ENCODE data around the gene EEF1AKMT4.

EEF1AKMT4 gene

GRCh38 chr3:184299488-184300377 lies 50.3 kb downstream of the EEF1AKMT4 start:
- DNase-seq (ENCODE audit: low read depth) = no peak

- no peak for DNase-seq (ENCODE audit: low read depth)
These were observed 50.9 kb downstream of the EEF1AKMT4 start for GRCh38 chr3:184300378-184300720.

- DNase-seq (ENCODE audit: low read depth) = no peak
These were observed 56.1 kb downstream of the EEF1AKMT4 start for GRCh38 chr3:184305577-184305976.

- DNase-seq (ENCODE audit: low read depth) = no peak
These were observed 57.0 kb downstream of the EEF1AKMT4 start for GRCh38 chr3:184306341-184306972.

- no peak for DNase-seq (ENCODE audit: low read depth)
These were observed 58.4 kb downstream of the EEF1AKMT4 start for GRCh38 chr3:184307915-184308314.
